HUES48 (cell line): ENCODE data around the gene RPL39.
"Not testable (repeated sequence)": the region's sequence is repeated elsewhere in the genome, so short reads cannot be mapped to it uniquely, and the experiment has no call there.

Source experiments
- H3K27ac ChIP-seq: one replicate; pipeline ENCODE4 v1.7.0; 2013; ENCODE audit warnings: low read depth, low read length, inconsistent platforms
- H3K27me3 ChIP-seq: 2 replicates; pipeline ENCODE4 v1.6.1; 2013; ENCODE audit warnings: mild to moderate bottlenecking, low read length; ENCODE audit not compliant: control insufficient read depth, insufficient read depth
- H3K36me3 ChIP-seq: 2 replicates; pipeline ENCODE4 v1.6.1; 2013; ENCODE audit warnings: low read length; ENCODE audit not compliant: control insufficient read depth, insufficient read depth
- H3K4me1 ChIP-seq: 2 replicates; pipeline ENCODE4 v1.6.1; 2013; ENCODE audit warnings: mild to moderate bottlenecking, low read length; ENCODE audit not compliant: control insufficient read depth, insufficient read depth
- H3K4me3 ChIP-seq: 2 replicates; pipeline ENCODE4 v1.5.1; 2013; ENCODE audit warnings: mild to moderate bottlenecking, low read depth, low read length
- H3K9ac ChIP-seq: 2 replicates; pipeline ENCODE4 v1.6.1; 2013; ENCODE audit warnings: mild to moderate bottlenecking, low read depth, low read length, moderate library complexity
- H3K9me3 ChIP-seq: 2 replicates; pipeline ENCODE4 v1.6.1; 2013; ENCODE audit warnings: low read length; ENCODE audit not compliant: control insufficient read depth, insufficient read depth

Gene RPL39

GRCh38 chrX:119791437-119792231, at the start of gene RPL39:
Gene RPL39, minus strand, starts transcription at chrX:119791630. Its CDS starts 54 bp downstream, at chrX:119791576.
- H3K27ac ChIP-seq: peak within 1 kb of the TSS; percentile 99
- H3K4me1 ChIP-seq: no peaks in the 10 kb centered on the region
- peaks cover 23% of the 10 kb centered on the region; the same call in 1 of the 2 replicates for H3K9me3 ChIP-seq
- H3K4me3 ChIP-seq: peak within 1 kb of the TSS; percentile 96
- peak within 1 kb of the TSS; percentile 97 for H3K9ac ChIP-seq
- no peaks in the 10 kb centered on the region for H3K27me3 ChIP-seq
- H3K36me3 ChIP-seq: peaks cover 34% of the 10 kb centered on the region

DNA sequence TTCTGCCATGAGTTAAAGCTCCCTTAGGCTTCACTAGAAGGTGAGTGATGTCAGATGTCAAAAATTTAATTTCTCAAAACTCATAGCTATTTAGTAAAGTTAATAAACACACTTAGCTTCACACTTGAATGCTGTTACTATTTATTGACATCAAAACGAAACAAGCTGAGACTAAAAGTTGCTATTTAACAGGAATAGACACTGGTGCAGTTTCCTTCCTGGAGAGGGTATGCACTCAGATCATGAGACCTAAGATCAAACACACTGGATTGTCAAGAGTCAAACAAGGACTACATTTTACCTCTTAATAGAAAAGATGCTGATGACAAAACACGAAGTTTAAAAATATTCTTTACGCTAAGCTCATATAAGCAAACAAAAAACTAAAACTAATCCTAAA, 42.5 kb upstream of the RPL39 start:
- no peak overlapping the region for H3K9ac ChIP-seq
- no peak overlapping the region for H3K4me3 ChIP-seq
- H3K27me3 ChIP-seq: no peaks in the 10 kb centered on the region
- peaks cover 26% of the 10 kb centered on the region for H3K9me3 ChIP-seq
- no peaks in the 10 kb centered on the region for H3K4me1 ChIP-seq
- no peak overlapping the region for H3K27ac ChIP-seq
- H3K36me3 ChIP-seq: peaks cover 74% of the 10 kb centered on the region

DNA sequence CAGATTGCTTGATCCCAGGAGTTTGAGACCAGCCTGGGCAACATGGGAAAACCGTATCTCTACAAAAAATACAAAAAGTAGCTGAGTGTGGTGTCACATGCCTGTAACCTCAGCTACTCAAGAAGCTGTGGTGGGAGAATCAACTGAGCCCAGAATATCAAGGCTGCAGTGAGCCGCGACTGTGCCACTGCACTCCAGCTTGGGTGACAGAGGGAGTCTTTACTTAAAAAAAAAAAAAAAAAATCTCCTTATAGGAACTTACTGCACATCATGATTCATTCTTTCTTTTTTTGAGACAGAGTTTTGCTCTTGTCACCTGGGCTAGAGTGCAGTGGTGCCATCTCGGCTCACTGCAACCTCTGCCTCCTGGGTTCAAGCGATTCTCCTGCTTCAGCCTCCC, 37.0 kb upstream of the RPL39 start:
- Histone ChIP-seq H3K36me3 (peaks cover 28% of the 10 kb centered on the region), H3K4me3 (no peak overlapping the region), H3K27ac (no peak overlapping the region), H3K27me3 (no peaks in the 10 kb centered on the region), H3K4me1 (no peaks in the 10 kb centered on the region), H3K9ac (no peak overlapping the region), H3K9me3 (peaks cover 6% of the 10 kb centered on the region)

- Histone ChIP-seq H3K4me1 (no peaks in the 10 kb centered on the region), H3K4me3 (no peak overlapping the region), H3K27me3 (no peaks in the 10 kb centered on the region), H3K27ac (no peak overlapping the region), H3K36me3 (peaks cover 14% of the 10 kb centered on the region), H3K9me3 (peaks cover 6% of the 10 kb centered on the region; the same call in 1 of the 2 replicates), H3K9ac (no peak overlapping the region)
Observed at GRCh38 chrX:119826399-119826959, 35.0 kb upstream of the RPL39 start.

- not testable (repeated sequence) for H3K4me3 ChIP-seq, H3K27ac ChIP-seq, H3K36me3 ChIP-seq, H3K9ac ChIP-seq, H3K27me3 ChIP-seq, H3K9me3 ChIP-seq, H3K4me1 ChIP-seq
Observed at GRCh38 chrX:119824221-119824620, 32.8 kb upstream of the RPL39 start.

DNA sequence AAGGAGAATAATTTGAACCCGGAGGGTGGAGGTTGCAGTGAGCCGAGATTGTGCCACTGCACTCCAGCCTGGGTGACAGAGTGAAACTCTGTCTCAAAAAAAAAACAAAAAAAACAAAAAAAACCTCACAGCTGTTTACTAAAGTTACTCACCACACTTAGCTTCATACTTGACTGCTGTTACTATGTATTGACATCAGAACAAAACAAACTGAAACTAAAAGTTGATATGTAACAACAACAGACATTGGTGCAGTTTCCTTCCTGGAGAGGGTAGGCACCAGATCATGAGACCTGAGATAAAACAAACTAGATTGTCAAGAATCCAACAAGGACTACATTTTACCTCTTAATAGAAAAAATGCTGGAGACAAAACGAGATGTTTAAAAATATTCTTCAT, 30.3 kb upstream of the RPL39 start:
- not testable (repeated sequence) for H3K4me3 ChIP-seq, H3K9ac ChIP-seq, H3K36me3 ChIP-seq, H3K4me1 ChIP-seq, H3K27me3 ChIP-seq, H3K27ac ChIP-seq
- H3K9me3 ChIP-seq: peaks cover 13% of the 10 kb centered on the region

- Histone ChIP-seq H3K4me1 (no peaks in the 10 kb centered on the region), H3K27ac (no peak overlapping the region), H3K9me3 (peaks cover 17% of the 10 kb centered on the region), H3K36me3 (no peaks in the 10 kb centered on the region), H3K9ac (no peak overlapping the region), H3K4me3 (no peak overlapping the region), H3K27me3 (no peaks in the 10 kb centered on the region)
Observed at GRCh38 chrX:119817130-119817690, 25.8 kb upstream of the RPL39 start.

- H3K36me3 ChIP-seq: no peaks in the 10 kb centered on the region
- no peak overlapping the region for H3K9ac ChIP-seq
- peaks cover 19% of the 10 kb centered on the region for H3K9me3 ChIP-seq
- no peak overlapping the region for H3K4me3 ChIP-seq
- H3K4me1 ChIP-seq: no peaks in the 10 kb centered on the region
- H3K27ac ChIP-seq: no peak overlapping the region
- no peaks in the 10 kb centered on the region for H3K27me3 ChIP-seq
Observed at GRCh38 chrX:119816300-119816699, 24.9 kb upstream of the RPL39 start.

DNA sequence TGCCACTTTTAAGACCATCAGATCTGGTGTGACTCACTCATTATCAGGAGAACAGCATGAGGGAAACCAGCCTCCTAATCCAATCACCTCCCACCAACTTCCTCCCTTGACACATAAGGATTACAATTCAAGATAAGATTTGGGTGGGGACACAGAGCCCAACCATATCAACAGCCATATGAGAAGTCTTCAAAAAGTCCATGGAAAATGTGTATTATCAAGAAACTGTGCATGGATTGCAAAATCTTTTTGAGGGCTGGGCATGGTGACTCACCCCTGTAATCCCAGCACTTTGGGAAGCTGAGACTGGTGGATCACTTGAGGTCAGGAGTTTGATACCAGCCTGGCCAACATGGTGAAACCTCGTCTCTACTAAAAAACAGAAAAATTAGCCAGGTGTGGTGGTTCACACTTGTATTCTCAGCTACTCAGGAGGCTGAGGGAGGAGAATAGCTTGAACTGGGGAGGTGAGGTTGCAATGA, 17.8 kb upstream of the RPL39 start:
- Histone ChIP-seq H3K9ac (no peak overlapping the region), H3K4me1 (no peaks in the 10 kb centered on the region), H3K36me3 (no peaks in the 10 kb centered on the region), H3K27me3 (no peaks in the 10 kb centered on the region), H3K9me3 (peaks cover 32% of the 10 kb centered on the region), H3K27ac (no peak overlapping the region), H3K4me3 (no peak overlapping the region)

- not testable (repeated sequence) for H3K27me3 ChIP-seq, H3K4me1 ChIP-seq, H3K36me3 ChIP-seq, H3K9ac ChIP-seq, H3K27ac ChIP-seq, H3K4me3 ChIP-seq
- H3K9me3 ChIP-seq: peaks cover 32% of the 10 kb centered on the region
Observed at GRCh38 chrX:119808461-119808860, 17.0 kb upstream of the RPL39 start.

GRCh38 chrX:119802546-119802945, 11.1 kb upstream of the RPL39 start:
- Histone ChIP-seq H3K36me3 (no peaks in the 10 kb centered on the region), H3K4me3 (no peak overlapping the region), H3K27me3 (no peaks in the 10 kb centered on the region), H3K9me3 (peaks cover 26% of the 10 kb centered on the region; the same call in 1 of the 2 replicates), H3K27ac (no peak overlapping the region), H3K9ac (no peak overlapping the region), H3K4me1 (no peaks in the 10 kb centered on the region)
